ENCODE measurements around the gene LMBR1L.

LMBR1L gene

GRCh38 chr12:49111206-49111605 is 559 bp upstream of the LMBR1L start:
- no peak for DNase-seq

- peak; percentile 42 for DNase-seq
Measured at GRCh38 chr12:49109641-49110463, 795 bp downstream of the LMBR1L start.

- peak; percentile 16 for DNase-seq
Measured at GRCh38 chr12:49108958-49109404, 1.7 kb downstream of the LMBR1L start.

GRCh38 chr12:49105504-49106084 is 5.1 kb downstream of the LMBR1L start:
- DNase-seq: no peak

GRCh38 chr12:49104822-49105221 is 5.8 kb downstream of the LMBR1L start:
- DNase-seq: no peak

- DNase-seq: no peak
Measured at GRCh38 chr12:49100380-49100779, 10.3 kb downstream of the LMBR1L start.

- no peak for DNase-seq
Measured at GRCh38 chr12:49098703-49099102, 11.9 kb downstream of the LMBR1L start.

GRCh38 chr12:49098035-49098451 is 12.6 kb downstream of the LMBR1L start:
- peak; percentile 37 for DNase-seq

- DNase-seq: no peak
Measured at GRCh38 chr12:49097381-49097780, 13.3 kb downstream of the LMBR1L start.

GRCh38 chr12:49094975-49095365 is 15.7 kb downstream of the LMBR1L start:
- no peak for DNase-seq

- DNase-seq: peak; percentile 35
Measured at GRCh38 chr12:49094160-49094974, 16.3 kb downstream of the LMBR1L start, which contains the start of gene DHH. DHH (minus strand) TSS chr12:49094801; CDS start chr12:49094512, 289 bp downstream.

GRCh38 chr12:49093792-49094159 is 16.9 kb downstream of the LMBR1L start:
- DNase-seq: no peak

GRCh38 chr12:49092816-49093406 is 17.7 kb downstream of the LMBR1L start:
- DNase-seq: no peak

GRCh38 chr12:49092086-49092815 is 18.4 kb downstream of the LMBR1L start:
- DNase-seq: peak; percentile 3

GRCh38 chr12:49091836-49092085 is 18.9 kb downstream of the LMBR1L start:
- no peak for DNase-seq

- no peak for DNase-seq
Measured at GRCh38 chr12:49091056-49091835, 19.4 kb downstream of the LMBR1L start.

GRCh38 chr12:49089821-49090773 is 20.6 kb downstream of the LMBR1L start:
- peak; percentile 10 for DNase-seq

- no peak for DNase-seq
Measured at GRCh38 chr12:49088932-49089330, 21.7 kb downstream of the LMBR1L start.

- peak; percentile 93 for DNase-seq
Measured at GRCh38 chr12:49088150-49088931, 22.3 kb downstream of the LMBR1L start.

- no peak for DNase-seq
Measured at GRCh38 chr12:49086116-49086515, 24.5 kb downstream of the LMBR1L start.

Measured in NCI-H510A treated with DMSO at 0.1 percent for 48 hours (cell line).